Activated naive CD4-positive, alpha-beta T cell treated with Interleukin-2 at 50 U/mL for 16 hours (primary cell): ENCODE measurements around the gene TCTN3.
"Not testable (repeated sequence)": the region's sequence is repeated elsewhere in the genome, so short reads cannot be mapped to it uniquely, and the experiment has no call there.

ENCODE experiments used
- DNase-seq: peaks from one replicate; pipeline ENCODE4 v3.0.0-alpha.2; 2020

TCTN3 gene

GRCh38 chr10:95620415-95620814, 73.3 kb downstream of the TCTN3 start:
- not testable (repeated sequence) for DNase-seq

GRCh38 chr10:95618101-95618500, 75.6 kb downstream of the TCTN3 start:
- DNase-seq = no peak

GRCh38 chr10:95616446-95616845, 77.3 kb downstream of the TCTN3 start:
- no peak for DNase-seq
